Left forelimb (tissue), 1 donor: Measurements from ENCODE around the gene GRAP.

Experiments used
- DNase-seq: peaks from one replicate; pipeline ENCODE4 v3.0.0-alpha.2; 2018; ENCODE audit warnings: low spot score

Gene GRAP

GRCh38 chr17:19018600-19018950 lies 28.2 kb downstream of the GRAP start:
- no peak for DNase-seq

- DNase-seq, result no peak
Measured at GRCh38 chr17:19017804-19018599, 28.8 kb downstream of the GRAP start.

GRCh38 chr17:19017401-19017800 lies 29.4 kb downstream of the GRAP start:
- no peak for DNase-seq

GRCh38 chr17:19016881-19017280 lies 29.9 kb downstream of the GRAP start:
- DNase-seq, result no peak

- no peak for DNase-seq
Measured at GRCh38 chr17:19016297-19016696, 30.5 kb downstream of the GRAP start.

- DNase-seq, result no peak
Measured at GRCh38 chr17:19015428-19015827, 31.3 kb downstream of the GRAP start.

GRCh38 chr17:19014628-19015215 lies 32.0 kb downstream of the GRAP start:
- DNase-seq, result no peak

- DNase-seq, result no peak
Measured at GRCh38 chr17:19013806-19014627, 32.7 kb downstream of the GRAP start.

GRCh38 chr17:19013226-19013625 lies 33.5 kb downstream of the GRAP start:
- DNase-seq, result no peak

- DNase-seq, result no peak
Measured at GRCh38 chr17:19012171-19013080, 34.3 kb downstream of the GRAP start.

- no peak for DNase-seq
Measured at GRCh38 chr17:19011581-19011980, 35.2 kb downstream of the GRAP start.

- DNase-seq, result no peak
Measured at GRCh38 chr17:19010729-19011505, 35.8 kb downstream of the GRAP start.

- no peak for DNase-seq
Measured at GRCh38 chr17:19009970-19010369, 36.8 kb downstream of the GRAP start.

GRCh38 chr17:19006698-19007097 lies 40.1 kb downstream of the GRAP start:
- DNase-seq, result no peak

GRCh38 chr17:19005789-19006430 lies 40.8 kb downstream of the GRAP start:
- DNase-seq, result no peak

- no peak for DNase-seq
Measured at GRCh38 chr17:19005137-19005773, 41.5 kb downstream of the GRAP start.

GRCh38 chr17:19004421-19005136 lies 42.2 kb downstream of the GRAP start, which contains the start of gene FAM83G:
FAM83G (minus strand) TSS chr17:19004764; CDS start chr17:19004041, 723 bp downstream.
- no peak for DNase-seq

GRCh38 chr17:19003543-19004420 lies 43.0 kb downstream of the GRAP start:
- no peak for DNase-seq
